ENCODE results near the gene VIPR2.
"Not testable (repeated sequence)": the region's sequence is repeated elsewhere in the genome, so short reads cannot be mapped to it uniquely, and the experiment has no call there.

Gene VIPR2

GRCh38 chr7:159144758-159145489 is at the start of gene VIPR2:
Gene VIPR2 (minus strand): TSS chr7:159144867. CDS start chr7:159144771, 96 bp downstream.
- no peak for DNase-seq (ENCODE audit: low read depth in 1 of 2, low spot score in 1 of 2)

GRCh38 chr7:159193543-159194090 is 49.0 kb upstream of the VIPR2 start:
- no peak for DNase-seq (ENCODE audit: low read depth in 1 of 2, low spot score in 1 of 2)

- no peak for DNase-seq (ENCODE audit: low read depth in 1 of 2, low spot score in 1 of 2)
These were observed 48.2 kb upstream of the VIPR2 start for GRCh38 chr7:159192725-159193453.

GRCh38 chr7:159192013-159192412 is 47.3 kb upstream of the VIPR2 start:
- DNase-seq (ENCODE audit: low read depth in 1 of 2, low spot score in 1 of 2) = no peak

- DNase-seq (ENCODE audit: low read depth in 1 of 2, low spot score in 1 of 2) = no peak
These were observed 46.6 kb upstream of the VIPR2 start for GRCh38 chr7:159191236-159191635.

GRCh38 chr7:159188011-159188410 is 43.3 kb upstream of the VIPR2 start:
- no peak for DNase-seq (ENCODE audit: low read depth in 1 of 2, low spot score in 1 of 2)

DNA sequence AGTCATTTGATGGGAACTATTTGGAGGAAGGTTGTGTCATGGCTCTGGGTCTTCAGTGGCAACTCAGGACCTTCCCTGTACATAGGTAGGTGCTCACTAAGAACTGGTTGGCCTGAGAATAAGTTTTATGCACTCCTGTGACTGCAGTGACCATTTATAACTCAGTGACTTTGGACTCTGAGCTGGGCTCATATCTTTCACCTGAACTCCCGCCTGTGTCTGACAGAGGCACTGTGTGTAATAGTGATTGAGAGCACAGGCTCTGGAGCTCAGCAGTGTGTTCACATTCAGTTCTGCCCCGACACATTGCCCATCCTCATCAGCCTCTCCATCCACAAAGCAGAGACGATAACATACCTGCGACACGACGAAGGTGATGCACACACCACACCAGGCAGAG is 34.6 kb upstream of the VIPR2 start:
- DNase-seq (ENCODE audit: low read depth in 1 of 2, low spot score in 1 of 2) = no peak

DNA sequence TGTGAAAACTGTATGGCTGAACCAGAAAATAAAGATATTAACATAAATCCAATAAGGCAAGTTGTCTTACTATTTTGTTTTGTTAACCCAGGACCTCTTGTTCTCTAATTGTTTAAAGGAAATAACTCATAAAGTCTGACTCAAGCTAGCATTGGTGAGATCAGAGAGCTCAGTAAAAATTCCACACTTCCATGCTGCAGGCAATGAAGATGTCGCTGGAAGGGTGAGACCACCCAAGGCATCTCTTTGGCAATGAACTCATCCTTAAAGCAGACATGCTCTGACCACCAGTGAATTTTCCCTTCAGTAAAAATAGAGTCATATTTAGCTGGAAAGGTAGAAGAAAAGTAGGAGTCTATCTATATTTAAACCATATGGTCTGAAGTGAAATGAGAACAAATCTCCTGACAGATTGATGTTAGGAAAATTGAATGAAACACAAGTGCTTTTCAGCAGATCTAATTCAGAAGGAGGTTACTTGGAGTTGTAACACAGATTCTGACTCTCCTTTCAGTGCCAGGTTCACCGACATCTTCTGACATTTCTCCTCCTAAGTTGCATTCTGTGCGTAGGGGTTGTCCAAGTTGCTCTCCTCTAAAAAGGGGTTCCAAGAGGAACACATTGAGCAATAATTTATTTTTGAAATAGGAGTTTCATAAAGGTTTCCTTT is 32.8 kb upstream of the VIPR2 start:
- DNase-seq (ENCODE audit: low read depth in 1 of 2, low spot score in 1 of 2) = no peak

DNA sequence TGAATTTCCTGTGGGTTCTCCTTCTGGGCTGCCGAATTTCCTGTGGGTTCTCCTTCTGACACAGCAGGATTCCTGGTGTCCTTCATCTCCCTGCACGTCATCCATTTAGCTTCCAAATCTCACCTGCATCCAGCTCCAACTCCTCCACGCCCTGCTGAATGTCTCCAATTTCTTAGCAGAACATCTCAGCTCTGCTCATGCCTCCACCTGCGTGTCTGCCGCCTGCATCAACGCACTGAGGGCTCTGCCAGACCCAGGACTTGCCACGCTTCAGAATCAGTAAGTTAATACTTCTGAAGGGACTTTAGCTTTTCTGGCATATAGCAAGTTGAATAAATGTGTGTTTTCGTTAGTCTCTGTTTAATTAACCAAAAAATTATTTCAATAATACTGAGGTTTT is 31.1 kb upstream of the VIPR2 start:
- DNase-seq (ENCODE audit: low read depth in 1 of 2, low spot score in 1 of 2) = no peak

- not testable (repeated sequence) for DNase-seq (ENCODE audit: low read depth in 1 of 2, low spot score in 1 of 2)
These were observed 30.4 kb upstream of the VIPR2 start for GRCh38 chr7:159175100-159175499.

DNA sequence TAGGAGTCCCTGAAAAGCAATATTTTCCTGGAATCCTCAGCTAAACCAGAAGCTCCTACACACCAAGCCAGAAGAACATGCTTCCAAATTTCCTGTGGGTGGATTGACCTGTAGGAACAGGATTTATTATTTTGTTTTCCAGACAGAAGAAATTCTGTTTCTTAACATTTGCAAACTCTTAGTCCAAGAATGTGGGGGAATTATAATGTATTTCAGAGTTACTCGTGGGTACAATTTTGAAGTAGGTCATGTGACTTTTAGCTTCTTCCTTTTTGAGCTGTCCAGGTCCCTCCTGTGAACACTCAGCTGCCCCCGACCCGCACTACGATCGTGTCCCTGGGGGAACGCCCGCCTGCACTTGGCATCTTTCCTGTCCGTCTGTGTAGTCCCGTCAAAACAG is 27.7 kb upstream of the VIPR2 start:
- DNase-seq (ENCODE audit: low read depth in 1 of 2, low spot score in 1 of 2) = no peak

GRCh38 chr7:159169391-159169790 is 24.7 kb upstream of the VIPR2 start:
- DNase-seq (ENCODE audit: low read depth in 1 of 2, low spot score in 1 of 2) = no peak

DNA sequence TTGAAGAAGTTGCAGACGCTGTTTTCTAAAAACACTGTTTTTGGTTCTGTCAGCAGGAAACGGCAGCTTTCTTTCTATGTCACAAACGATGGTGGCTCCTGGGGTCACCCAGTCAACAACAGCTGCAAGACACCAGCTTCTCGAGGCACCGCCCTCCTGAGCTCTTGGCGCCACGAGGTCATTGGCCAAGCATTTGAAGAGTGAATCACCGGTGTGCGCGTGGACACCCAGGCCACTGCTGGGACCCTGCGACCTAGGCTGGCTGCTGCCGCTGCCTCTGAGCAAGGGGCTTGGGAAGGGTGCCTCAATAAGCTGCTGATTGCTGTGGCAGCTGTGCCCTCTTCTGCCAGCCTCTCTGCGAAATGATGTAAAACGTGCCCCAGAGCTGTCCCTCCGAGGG is 22.5 kb upstream of the VIPR2 start:
- DNase-seq (ENCODE audit: low read depth in 1 of 2, low spot score in 1 of 2) = no peak

GRCh38 chr7:159166530-159166929 is 21.9 kb upstream of the VIPR2 start:
- no peak for DNase-seq (ENCODE audit: low read depth in 1 of 2, low spot score in 1 of 2)

GRCh38 chr7:159165352-159165751 is 20.7 kb upstream of the VIPR2 start:
- DNase-seq (ENCODE audit: low read depth in 1 of 2, low spot score in 1 of 2) = no peak

DNA sequence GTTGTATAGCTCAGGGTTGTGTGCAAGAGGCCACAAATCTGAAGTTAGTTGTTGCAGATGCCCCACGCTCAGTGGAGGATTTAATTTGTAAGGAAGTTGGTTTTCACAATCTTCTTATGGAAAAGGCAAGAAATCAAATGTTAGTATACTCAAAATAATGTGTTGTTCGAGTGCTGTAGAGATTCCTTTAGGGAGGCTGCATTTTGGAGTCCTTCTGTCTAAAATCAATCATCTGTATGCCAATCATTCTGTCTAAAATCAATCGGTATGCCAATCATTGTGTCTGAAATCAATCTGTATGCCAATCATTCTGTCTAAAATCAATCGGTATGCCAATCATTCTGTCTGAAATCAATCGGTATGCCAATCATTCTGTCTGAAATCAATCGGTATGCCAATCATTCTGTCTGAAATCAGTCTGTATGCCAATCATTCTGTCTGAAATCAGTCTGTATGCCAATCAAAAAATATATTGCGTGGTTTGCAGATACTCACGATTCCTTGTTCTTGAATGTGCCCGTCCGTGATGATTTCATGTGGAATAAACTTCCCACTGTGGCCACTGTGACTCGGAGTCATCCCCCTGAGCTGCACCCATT is 19.1 kb upstream of the VIPR2 start:
- not testable (repeated sequence) for DNase-seq (ENCODE audit: low read depth in 1 of 2, low spot score in 1 of 2)

GRCh38 chr7:159162050-159162626 is 17.5 kb upstream of the VIPR2 start:
- not testable (repeated sequence) for DNase-seq (ENCODE audit: low read depth in 1 of 2, low spot score in 1 of 2)

DNA sequence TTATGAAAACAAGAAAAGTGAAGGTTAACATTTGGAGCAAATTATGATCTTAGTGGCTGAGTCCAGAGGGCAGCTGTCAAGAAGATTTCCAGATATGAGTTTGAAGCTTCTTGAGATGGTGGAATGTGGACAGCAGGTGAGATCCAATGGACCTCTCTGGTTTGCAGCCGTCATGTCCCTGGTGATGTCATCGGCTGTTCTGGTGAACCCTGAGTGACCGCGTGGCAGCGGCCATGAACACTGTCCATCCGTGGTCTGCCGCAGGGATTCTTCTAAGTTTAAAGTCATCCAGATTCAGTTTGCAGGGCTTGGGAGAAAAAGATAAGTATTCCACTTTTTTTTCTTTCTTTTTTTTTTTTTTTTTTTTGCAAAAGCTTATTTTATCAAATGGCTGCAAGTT is 15.8 kb upstream of the VIPR2 start:
- no peak for DNase-seq (ENCODE audit: low read depth in 1 of 2, low spot score in 1 of 2)

- no peak for DNase-seq (ENCODE audit: low read depth in 1 of 2, low spot score in 1 of 2)
These were observed 15.1 kb upstream of the VIPR2 start for GRCh38 chr7:159159731-159160130.

- no peak for DNase-seq (ENCODE audit: low read depth in 1 of 2, low spot score in 1 of 2)
These were observed 14.3 kb upstream of the VIPR2 start for GRCh38 chr7:159158888-159159405.

Measured in activated T-helper 1 cell treated with anti-CD3 and anti-CD28 coated beads, Interleukin-2, amount 50 U/mL, for 16 hours (primary cell).